ENCODE data around the gene ZNF821.
A peak's percentile ranks its signal among the peaks of the same experiment; 100 is the strongest.
"Not testable (repeated sequence)": the region's sequence is repeated elsewhere in the genome, so short reads cannot be mapped to it uniquely, and the experiment has no call there.

The ZNF821 gene

DNA sequence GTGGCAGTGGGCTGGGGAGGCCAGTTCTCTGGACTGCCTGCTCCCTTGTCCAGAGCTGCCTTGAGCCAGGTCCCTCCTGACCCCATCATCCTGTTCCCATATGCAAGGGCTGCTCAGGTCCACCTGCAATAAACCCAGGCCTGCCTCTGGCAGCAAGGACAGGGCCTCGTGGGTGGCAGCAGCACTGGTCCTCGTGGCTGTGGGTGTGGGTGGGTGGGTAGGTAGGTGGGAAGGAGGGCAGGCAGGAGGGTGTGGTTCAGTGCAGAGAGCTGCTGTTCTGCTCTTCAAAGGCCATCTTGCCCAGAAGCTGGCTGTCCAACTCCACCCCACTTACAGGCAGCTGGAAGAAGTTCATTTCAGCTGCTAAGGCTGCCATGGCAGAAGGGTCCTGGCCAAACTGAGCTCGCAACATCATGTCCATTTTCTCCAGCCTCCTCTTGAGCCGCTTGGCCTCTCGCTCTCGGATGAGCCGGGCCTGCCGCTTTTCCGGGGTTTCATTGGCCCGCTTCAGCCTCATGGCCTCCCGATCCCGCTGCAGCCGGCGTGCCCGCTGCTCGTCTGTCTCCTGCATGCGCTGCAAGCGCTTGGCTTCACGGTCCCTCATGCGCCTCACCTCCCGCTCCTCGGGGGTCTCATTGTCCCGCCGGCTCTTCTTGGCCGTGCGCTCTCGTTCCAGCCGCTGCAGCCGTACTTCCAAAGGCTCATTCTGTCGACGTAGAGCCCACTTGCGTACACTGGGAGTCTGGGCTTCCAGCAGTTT is 24.0 kb downstream of the ZNF821 start:
- no peak for DNase-seq (ENCODE audit: low read depth)

DNA sequence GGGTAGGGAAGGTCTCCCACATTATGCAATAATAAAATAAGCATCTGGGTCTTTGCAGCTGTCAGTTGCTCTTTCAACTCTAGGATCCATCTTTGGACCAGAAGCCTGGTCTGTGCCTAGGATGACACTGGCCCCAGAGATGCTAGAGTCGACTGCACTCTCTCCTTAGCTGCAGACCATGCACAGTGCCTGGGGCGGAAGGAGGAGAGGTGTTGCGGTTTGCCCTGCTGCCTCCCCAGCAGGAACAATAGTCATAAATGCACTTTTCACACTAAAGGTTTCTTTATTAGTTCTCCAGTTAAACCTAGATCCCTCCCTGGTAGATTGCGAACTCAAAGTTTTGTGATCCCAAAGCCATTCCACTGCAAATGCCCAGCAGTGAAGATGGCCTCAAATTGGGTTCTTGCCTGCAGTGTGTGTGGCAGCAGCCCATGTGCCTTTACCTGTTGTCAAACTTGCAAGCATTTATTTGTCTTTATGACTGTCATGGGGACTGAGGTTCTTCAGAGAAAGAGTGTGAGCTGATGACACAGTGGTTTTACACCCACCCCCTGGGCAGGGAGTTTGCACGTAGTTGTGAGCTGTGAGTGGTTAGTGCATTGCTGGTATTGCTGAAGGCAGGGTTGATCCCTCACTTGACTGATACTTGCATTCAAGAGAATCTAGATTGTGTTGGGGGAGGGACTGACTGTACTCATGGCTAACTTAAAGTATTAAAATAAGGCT is 27.9 kb downstream of the ZNF821 start:
- no peak for DNase-seq (ENCODE audit: low read depth)

DNA sequence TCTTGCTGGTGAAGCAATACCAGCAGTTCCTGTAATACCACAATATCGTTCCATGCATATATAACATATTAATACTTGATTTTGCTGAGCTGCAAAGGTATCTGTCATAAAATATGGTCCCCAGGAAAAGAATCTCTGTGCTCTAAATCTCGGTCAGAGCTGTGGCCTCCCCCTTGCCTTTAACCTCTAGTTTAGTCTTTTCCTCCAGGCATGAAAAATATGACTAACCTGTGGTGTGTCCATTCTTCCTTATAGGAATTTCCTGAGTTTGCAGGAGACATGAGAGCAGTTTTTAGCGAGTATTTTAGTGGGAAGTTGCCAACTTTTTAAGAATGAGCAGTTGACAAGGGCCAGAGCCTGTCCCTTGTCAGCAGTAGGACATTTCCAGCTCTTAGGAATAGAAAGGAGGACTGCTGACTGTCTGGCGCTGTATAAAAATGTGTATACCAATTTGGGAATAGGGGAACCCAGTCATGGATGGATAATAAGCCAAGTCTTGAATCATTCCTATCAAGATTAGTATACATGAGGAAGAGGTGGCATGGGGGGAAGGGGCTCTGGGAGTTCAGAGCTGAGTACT is 29.5 kb downstream of the ZNF821 start:
- DNase-seq (ENCODE audit: low read depth) = no peak

DNA sequence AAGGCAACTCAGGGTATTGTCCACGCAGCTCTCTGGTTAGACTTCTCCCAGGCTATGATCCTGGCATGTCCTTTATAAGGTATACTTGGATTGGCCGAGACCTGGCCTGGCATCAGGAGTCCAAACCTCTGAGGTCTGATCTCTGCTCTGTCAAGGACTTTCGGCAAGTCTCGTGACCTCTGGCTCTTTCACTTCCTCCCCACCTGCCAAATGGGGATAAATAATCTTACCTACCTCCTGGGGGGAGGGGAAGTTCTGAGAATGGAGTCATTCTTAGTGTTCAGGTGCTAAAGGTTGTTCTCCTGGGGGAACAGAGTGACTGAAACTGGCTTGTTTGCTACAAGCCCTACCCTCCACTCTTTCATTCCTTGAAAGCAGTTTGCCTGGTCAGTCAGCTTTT is 30.6 kb downstream of the ZNF821 start:
- DNase-seq (ENCODE audit: low read depth) = no peak

DNA sequence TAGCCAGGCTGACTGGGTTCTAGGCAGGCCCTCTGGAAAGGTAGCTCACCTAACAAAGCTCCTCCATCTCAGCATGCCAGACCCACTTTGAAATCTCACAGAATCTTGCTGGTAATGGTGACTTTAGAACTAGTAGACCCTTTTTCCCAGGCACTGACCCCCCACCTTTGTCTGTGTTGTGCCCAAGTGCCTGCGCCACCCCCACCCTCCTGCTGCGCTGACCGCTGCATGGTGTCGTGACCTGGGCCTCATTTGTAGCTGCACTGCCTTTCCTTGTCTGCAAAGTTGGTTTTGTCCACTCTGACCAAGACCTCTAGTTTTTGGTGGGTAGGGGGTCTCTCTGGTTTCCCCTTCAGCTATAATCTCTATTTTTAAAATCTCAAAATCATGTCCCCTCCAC is 31.4 kb downstream of the ZNF821 start:
- DNase-seq (ENCODE audit: low read depth) = no peak

DNA sequence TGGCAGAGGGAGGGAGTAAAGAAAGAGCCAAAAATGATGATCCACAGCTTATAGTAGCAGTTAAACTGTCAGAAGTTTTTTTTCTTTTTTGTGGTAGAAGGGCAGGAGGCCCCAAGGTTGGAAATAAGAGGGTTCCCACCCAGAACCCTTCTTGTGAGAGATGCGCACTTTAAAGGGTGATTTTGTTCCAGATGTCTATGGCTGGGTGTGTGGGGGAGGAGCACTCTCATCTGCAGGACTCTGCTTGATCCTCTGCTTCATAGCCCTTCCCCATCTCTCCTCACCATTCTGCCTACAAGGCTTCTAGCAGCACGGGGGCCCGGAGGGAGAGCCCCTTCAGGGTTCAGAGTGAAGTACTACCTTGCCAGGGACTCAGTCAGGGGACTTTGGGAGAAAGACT is 31.8 kb downstream of the ZNF821 start:
- no peak for DNase-seq (ENCODE audit: low read depth)

DNA sequence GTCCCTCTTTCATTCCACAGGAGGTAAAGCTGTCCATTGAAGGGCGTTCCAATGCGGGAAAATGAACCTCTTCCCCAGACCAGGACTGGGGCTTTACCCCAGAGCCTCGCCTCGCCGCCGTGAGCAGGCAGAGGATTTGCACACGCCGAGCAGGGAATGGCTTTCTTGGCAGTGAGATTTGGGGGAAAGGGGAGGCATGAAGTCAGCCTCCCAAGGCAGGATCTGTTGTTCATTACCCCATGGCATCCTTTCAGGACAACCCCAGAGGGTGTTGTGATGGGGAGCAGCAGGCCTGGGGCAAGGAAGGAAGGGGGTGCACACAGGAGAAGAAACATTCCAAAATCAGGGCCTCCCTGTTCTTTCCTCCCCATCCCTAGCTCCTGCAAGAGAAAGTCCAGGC is 32.2 kb downstream of the ZNF821 start:
- no peak for DNase-seq (ENCODE audit: low read depth)

DNA sequence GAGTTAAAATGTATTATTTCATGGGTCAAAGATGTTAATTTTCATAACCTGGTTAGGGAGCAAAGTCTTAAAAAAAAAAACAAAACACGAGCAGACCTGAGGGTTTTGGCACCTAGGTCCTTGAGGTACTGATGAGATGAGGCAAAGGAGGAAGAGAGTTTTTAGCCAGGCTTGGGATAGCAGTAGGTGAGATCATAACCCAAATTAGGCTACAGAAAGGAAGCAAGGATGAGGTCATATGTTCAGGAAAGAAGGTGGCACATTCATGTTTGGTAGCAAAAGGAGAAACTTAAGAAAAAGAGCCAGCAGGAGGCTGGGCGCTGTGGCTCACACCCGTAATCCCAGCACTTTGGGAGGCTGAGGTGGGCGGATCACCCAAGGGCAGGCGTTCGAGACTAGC is 35.4 kb downstream of the ZNF821 start:
- DNase-seq (ENCODE audit: low read depth) = no peak

DNA sequence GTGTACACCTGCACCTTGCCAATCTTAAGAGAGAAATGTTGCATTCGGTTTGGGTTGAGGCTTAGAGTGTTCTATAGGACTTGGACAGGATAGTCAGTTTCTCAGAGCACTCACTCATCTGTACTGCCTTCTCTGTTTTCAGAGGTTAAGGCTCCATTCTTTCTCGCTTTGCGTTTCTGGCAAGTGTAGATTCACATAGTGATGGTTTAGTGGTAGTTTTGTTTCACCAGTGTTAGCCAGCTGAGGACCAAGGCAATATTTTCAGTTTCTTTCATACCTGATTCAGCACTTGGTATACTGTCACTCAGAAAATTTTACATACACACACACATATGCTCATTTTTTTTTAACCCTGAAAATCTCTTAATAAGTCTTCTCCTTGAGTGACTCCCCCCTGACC is 36.9 kb downstream of the ZNF821 start:
- no peak for DNase-seq (ENCODE audit: low read depth)

DNA sequence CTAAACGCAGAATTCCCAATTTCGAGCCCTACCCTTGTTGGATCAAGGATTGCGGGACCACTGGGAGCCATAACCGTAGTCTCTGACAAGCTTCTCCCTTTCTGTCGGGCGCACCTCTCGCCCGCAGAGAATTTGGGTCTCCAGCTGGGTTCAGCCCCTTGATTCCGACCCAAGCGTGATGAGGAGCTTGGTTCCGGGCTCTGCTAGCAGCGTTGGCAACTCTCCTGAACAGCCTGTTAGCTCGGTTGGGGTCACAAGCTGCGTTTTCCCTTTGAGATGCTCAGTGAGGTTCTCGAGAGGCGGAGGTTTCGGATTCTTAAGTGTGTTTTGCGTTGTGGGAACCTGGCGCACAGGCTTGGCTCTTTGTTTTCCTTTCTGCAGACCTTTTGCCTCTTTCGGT is 37.6 kb downstream of the ZNF821 start:
- no peak for DNase-seq (ENCODE audit: low read depth)

DNA sequence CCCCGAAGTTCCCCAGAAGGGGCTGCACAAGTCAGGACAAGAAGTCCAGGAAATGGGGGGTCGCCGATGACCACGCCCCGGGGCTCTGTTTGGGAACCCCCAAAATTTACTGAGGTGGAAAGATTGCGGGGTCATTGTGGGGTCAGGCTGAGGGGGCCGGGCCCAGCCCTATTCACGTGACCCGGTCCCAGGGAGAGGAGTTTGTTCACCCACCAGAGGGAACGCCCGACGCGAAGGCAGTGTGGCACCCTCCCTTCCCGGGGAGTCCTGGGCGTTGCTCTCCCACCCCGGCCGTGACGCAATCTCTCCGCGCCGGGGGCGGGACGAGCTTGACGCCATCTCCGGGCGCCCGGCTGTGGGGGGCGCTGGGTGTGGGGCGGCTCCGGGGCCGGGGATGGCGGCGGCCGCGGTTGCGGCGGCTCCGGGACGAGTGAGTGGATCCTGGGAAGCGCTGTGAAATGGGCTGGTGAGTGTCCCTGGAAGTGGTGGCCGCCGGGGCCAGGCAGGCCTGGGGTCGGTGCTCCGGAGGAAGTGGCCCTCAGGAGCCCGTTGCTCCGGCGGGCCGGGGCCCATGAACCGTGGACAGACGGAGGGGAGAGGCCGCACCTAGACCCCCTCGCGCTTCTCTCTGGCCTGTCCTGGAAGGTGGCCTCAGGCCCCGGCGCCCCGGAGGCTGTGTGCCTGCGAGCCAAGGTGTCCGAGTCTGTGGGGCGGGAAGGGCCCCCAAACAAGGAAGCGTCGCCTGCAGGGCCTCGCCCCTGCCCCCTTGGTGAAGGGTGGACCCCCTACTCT is 38.1 kb downstream of the ZNF821 start, which contains the start of gene ATXN1L:
Gene ATXN1L, plus strand, starts transcription at position 338 of the 792 bp plus-strand sequence. CDS start 3,765 bp downstream, outside the sequence.
- peak; percentile 90 for DNase-seq (ENCODE audit: low read depth)

DNA sequence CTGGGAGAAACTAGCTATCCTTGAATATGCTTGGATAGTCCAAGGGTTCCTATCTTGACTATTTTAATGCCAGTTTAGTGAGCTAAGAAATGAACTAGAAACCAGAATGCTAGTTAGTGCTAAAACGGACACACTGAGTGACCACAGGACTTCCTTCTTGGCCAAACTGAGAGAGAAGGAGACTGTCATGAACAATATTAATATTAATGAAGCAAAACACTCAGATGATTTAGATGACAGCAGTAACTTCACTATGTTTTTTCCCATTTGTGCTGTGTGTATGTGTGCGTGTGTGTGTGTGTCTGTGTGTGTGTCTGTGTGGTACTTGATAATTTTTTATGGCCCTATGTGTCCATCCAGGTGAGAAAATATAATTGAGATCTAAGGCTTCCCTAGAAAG is 40.4 kb downstream of the ZNF821 start:
- DNase-seq (ENCODE audit: low read depth) = no peak

DNA sequence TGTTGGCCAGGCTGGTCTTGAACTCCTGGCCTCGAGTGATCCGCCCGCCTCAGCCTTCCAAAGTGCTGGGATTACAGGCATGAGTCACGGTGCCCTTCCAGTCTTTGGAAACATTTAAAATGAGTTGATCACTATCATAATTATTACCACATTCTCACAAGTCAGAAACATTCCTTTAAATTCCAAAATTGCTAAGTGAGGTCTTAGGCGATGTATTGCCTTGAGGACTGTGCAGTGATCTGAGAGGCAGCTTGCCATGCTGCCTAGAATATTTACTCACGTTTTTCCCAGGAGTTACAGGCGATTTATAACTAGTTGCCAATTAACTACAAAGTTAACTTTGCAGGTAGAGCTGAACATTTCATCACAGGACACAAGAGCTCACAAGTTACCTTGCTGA is 43.9 kb downstream of the ZNF821 start:
- DNase-seq (ENCODE audit: low read depth) = no peak

DNA sequence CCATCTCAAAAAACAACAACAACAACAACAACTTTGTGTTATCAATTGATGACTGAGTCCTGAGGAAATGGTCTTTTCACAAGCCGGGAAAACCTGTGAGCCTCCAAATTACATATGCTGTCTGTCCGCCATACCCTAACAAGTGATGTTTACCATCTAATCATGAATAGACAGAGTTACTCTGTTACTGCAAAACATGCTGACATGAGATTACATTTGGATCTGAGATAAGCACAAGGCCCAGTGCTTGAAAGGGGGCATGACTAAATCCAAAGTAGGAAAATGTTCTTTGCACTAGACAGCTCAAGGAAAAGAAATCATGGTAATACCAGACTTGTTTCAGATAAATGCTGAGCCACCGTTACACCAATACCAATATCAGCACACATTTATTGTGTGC is 46.8 kb downstream of the ZNF821 start:
- no peak for DNase-seq (ENCODE audit: low read depth)

DNA sequence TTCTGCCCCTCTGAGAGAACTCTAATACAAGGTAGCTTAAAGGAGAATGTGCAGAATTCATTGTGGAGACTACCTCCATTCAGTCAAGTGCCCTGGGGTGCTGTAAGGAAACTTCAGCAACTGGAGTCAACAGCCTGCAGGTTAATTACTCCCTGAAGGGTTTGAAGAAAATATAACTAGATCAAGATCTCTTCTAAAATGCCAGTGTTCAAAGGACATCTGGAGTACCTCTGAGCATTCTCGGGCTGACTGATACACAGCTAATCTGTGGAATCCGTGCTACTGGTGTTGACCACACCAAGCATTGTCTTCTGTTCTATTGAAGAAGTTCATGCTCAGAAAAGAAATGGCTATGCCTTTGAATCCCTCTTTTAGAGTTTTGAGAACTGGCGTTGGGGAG is 49.7 kb downstream of the ZNF821 start:
- no peak for DNase-seq (ENCODE audit: low read depth)

DNA sequence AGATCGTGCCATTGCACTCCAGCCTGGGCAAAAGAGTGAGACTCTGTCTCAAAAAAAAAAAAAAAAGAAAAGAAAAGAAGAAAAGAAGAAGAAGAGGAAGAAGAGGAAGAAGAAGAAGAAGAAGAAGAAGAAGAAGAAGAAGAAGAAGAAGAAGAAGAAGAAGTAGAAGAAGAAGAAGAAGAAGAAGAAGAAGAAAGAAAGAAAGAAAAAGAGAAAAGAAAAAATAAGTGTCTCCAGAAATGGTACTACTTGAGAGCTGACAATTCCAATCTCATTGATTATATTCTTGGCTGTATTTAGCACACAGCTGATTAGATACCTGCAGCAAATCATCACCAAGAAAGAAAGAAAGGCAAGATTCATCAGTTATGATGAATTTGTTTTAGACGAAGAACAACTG is 51.9 kb downstream of the ZNF821 start:
- DNase-seq (ENCODE audit: low read depth) = not testable (repeated sequence)

DNA sequence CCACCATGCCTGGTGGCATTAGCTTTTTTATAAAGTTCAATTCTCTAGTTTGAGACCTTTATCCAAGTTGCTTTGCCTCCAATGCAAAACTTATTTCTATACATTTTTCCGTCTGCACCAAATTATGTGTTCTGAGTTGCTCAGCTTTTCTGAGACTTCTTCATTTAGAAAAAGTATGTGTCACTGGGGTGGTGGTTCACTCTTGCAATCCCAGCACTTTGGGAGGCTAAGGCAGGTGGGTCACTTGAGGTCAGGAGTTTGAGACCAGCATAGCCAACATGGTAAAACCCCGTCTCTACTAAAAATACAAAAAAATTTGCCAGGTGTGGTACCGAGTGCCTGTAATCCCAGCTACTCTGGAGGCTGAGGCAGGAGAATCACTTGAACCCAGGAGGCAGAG is 52.3 kb downstream of the ZNF821 start:
- DNase-seq (ENCODE audit: low read depth) = not testable (repeated sequence)

DNA sequence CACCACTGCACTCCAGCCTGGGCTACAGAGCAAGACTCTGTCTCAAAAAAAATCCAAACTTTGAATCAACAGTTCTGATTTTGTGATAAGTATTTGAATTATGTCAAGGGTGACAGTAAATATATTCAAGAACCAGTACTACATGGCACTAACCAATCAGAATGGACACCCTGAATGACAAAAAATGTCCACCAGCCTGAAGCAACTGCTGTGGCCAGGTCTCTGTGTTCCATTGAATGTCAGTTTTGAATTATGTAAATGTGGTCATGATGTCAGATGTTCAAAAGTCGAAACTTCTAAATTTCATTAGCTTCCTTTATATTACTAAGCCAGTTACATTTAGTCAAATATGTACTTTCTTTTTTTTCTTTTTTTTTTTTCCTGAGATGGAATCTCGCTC is 53.6 kb downstream of the ZNF821 start:
- no peak for DNase-seq (ENCODE audit: low read depth)

DNA sequence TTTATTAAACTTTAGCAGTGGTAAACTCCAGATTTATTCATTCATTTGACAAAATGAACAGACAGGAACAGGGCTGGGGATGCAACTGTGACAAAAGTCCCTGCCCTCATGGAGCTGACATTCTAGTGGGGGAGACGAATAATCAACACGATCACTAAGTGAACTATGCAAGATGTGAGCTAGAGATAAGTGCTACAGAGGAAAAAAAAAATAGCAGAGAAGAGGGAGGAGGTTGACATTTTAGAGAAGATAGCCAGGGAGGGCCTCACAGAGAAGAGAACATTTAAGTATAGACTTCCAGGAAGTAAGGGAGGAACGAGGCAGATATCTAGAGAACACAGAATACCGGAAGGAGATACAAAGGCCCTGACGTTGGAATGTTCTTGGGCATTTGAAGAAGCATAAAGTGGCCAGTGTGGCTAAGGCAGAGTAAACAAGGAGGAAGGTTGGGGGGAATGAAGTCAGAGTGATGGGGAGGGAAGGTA is 57.4 kb downstream of the ZNF821 start:
- DNase-seq (ENCODE audit: low read depth) = peak; percentile 67

DNA sequence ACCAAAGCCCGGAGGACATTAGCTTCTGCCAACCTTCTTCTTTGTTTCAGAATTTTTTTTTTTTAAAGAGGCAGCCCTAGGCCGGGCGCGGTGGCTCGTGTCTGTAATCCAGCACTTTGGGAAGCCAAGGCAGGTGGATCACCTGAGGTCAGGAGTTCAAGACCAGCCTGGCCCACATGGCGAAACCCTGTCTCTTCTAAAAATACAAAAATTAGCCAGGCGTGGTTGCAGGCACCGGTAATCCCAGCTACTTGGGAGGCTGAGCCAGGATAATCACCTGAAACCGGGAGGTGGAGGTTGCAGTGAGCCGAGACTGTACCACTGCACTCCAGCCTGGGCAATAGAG is 66.9 kb downstream of the ZNF821 start:
- DNase-seq (ENCODE audit: low read depth) = not testable (repeated sequence)

DNA sequence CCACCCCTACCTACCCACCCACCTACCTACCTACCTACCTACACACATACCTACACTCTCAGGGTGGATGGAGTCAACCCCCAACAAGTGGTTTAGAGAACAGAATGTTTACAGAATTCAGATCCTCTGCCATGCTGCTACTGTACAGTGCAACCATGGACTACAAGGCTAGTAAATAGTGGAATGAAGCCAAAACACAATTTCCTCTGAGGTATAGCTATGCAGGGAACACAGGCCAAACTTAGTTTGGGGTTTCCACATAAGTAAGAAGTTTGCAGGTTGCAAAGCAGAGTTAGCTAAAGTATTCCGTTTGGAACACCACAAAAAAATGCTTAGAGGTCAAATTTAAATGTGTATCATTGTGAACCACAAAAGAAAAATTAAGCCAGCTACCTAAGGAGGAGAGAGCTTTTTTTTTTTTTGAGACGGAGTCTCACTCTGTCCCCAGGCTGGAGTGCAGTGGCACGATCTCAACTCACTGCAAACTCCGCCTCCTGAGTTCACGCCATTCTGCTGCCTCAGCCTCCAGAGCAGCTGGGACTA is 72.7 kb downstream of the ZNF821 start:
- no peak for DNase-seq (ENCODE audit: low read depth)

DNA sequence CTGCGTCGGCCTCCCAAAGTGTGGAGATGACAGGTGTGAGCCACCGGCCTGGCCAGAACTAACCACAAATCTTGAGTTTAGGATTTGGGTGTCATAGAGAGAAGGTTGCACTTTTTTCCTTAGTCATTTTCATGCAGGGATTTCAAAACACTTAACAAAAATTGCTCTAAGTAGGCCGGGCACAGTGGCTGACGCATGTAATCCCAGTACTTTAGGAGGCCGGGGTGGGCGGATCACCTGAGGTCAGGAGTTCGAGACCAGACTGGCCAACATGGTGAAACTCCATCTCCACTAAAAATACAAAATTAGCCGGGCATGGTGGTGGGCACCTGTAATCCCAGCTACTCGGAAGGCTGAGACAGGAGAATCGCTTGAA is 73.8 kb downstream of the ZNF821 start:
- DNase-seq (ENCODE audit: low read depth) = not testable (repeated sequence)

All from CMK (cell line).